Measurements from ENCODE around the gene NFIB. TPM values are rescaled to one million over a fixed set of nuclear protein-coding genes. Genes with fewer than 3 reads are reported as not detected.
A peak's percentile ranks its signal among the peaks of the same experiment; 100 is the strongest.

Gene NFIB
- polyA plus RNA-seq (2011; rRNA removed) = 21.7 and 27.1 TPM in 2 replicates
- 7.4 and 8.2 TPM in 2 replicates for polyA plus RNA-seq (2012; cell fraction: cytosol; rRNA removed)
- 7.4 and 11.4 TPM in 2 replicates for polyA plus RNA-seq (2012; cell fraction: nucleus; rRNA removed)
- 10.7 to 13.2 TPM (median 12.0 TPM) in 3 replicates for polyA plus RNA-seq (2017; fragmentation: RNase III; extraction: RNeasy Plus Mini Kit Qiagen cat#74134 plus additional on column Dnase treatment)
- polyA minus RNA-seq (2011; rRNA and poly(A)+ RNA removed) = 59.3 and 63.6 TPM in 2 replicates

DNA sequence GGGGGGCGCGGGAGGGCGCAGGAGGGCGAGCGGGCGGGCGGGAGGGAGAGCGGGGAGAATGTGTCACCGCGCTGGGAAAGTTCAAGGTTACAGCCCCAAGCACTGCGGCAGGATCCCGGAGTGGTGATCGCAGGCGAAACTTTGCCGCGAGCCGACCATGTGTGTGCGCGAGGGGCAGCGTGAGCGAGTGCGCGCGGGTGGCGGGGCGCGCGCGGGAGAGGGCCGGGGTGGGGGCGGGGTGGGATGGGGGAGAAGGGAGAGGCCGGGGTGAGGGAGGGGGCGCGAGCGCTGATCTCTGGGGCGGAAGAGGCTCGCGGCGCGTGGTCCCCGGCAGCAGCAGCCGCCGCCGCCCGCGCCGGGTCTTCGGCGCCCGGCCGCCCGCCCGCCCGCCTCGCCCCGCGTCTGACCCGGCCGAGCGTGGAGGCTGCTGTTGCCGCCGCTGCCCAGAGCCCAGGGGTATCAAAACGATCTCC lies at the start of gene NFIB:
NFIB (minus strand) TSS at position 191 of the 473 bp plus-strand sequence. CDS start 630 bp downstream, outside the sequence.
- ATAC-seq (peak; percentile 7 to 35), FAIRE-seq (no peak), DNase-seq (ENCODE audit: low read depth in 1 of 2, low spot score in 1 of 2) (peak; percentile 18 to 74)
- CTCF ChIA-PET = interaction anchor here (0.6 to 1.6 kb wide), 3 partner anchors 19 to 40 kb away, joined by 3 to 4 read pairs (median 3); no protein-coding TSS in a partner anchor
- H3K4me3 ChIP-seq = peak within 1 kb of the TSS; percentile 68
- TF ChIP-seq ZSCAN20 (CRISPR knock-in tag; IDR thresholded peaks at IDR 0.05) (no peak), MAX (IDR thresholded peaks at IDR 0.05) (peak; percentile 63), RNF2 (IDR thresholded peaks at IDR 0.05; ENCODE audit: borderline replicate concordance, low read depth) (no peak), RAD21 (conservative IDR thresholded peaks at IDR 0.05 in 1 of 2, IDR thresholded peaks at IDR 0.05 in 1 of 2) (peak in 1 of 2 experiments; percentile 7; a peak in 1 of 5 replicates), CHD4 (IDR thresholded peaks at IDR 0.05; ENCODE audit: borderline replicate concordance) (no peak), MAFK (IDR thresholded peaks at IDR 0.05; ENCODE audit: partially characterized antibody) (no peak), POLR2A (IDR thresholded peaks at IDR 0.05; ENCODE audit: low read length) (peak; percentile 57), JUN (IDR thresholded peaks at IDR 0.05) (peak in 1 of 2 experiments; percentile 69; a peak in 2 of 5 replicates)
- WGBS (ENCODE audit: missing lambda C conversion rate) = 0% methylated on average over 13 of the region's 63 CpGs
- H3K4me1 ChIP-seq = peaks cover 48% of the 10 kb centered on the region
- no peaks in the 10 kb centered on the region for H3K9me3 ChIP-seq
- H3K4me2 ChIP-seq = peak within 1 kb of the TSS; percentile 71
- POLR2A ChIA-PET = interaction anchor here (0.6 to 1.2 kb wide), 16 partner anchors 10 to 302 kb away, joined by 3 to 15 read pairs (median 4); no protein-coding TSS in a partner anchor
- H3K27ac ChIP-seq = peak within 1 kb of the TSS; percentile 94 to 99

DNA sequence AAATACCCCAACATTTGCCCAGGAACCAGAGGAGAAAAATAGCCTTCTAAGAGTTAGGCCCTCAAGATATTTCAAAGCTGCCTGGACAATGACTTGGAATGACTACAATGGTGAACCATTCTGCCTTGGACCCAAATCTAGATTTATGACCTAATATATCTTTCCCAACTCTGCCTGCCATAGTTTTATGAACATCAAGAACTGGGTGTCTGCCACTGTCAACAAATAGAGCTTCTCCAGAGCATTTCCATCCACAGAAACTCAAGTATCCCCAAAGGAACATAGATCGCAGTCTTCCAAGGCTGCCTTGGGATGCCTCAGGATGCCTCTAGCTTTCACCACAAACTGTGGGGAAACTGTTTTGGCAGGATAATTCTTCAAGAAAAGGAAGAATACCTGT lies 48.2 kb upstream of the NFIB start:
- POLR2A ChIA-PET = no interaction called here
- 94% methylated on average over 1 of the region's 1 CpG for WGBS (ENCODE audit: missing lambda C conversion rate)
- CTCF ChIA-PET = interaction anchor here (0.5 to 3.8 kb wide), 5 partner anchors 9 to 917 kb away, joined by 3 to 30 read pairs (median 6); no protein-coding TSS in a partner anchor

GRCh38 chr9:14361074-14361473 lies 47.1 kb upstream of the NFIB start:
- TF ChIP-seq CBX8 (IDR thresholded peaks at IDR 0.05) (no peak), ZNF302 (CRISPR knock-in tag; IDR thresholded peaks at IDR 0.05) (no peak), RCOR1 (IDR thresholded peaks at IDR 0.05; ENCODE audit: low read depth, low read length) (no peak), FOSL2 (IDR thresholded peaks at IDR 0.05) (no peak), FOSL2 (CRISPR knock-in tag; IDR thresholded peaks at IDR 0.05) (no peak)
- TF ChIP-seq, protein P1, sequence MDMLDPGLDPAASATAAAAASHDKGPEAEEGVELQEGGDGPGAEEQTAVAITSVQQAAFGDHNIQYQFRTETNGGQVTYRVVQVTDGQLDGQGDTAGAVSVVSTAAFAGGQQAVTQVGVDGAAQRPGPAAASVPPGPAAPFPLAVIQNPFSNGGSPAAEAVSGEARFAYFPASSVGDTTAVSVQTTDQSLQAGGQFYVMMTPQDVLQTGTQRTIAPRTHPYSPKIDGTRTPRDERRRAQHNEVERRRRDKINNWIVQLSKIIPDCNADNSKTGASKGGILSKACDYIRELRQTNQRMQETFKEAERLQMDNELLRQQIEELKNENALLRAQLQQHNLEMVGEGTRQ (IDR thresholded peaks at IDR 0.05) = no peak
- ChIA-PET POLR2A (interaction anchor here (0.6 kb wide), 2 partner anchors 11 to 167 kb away, joined by 3 to 4 read pairs; no protein-coding TSS in a partner anchor), CTCF (interaction anchor here (2.9 to 3.8 kb wide), 2 partner anchors 8 to 14 kb away, joined by 7 to 30 read pairs; no protein-coding TSS in a partner anchor)
- no peak for FAIRE-seq
- Histone ChIP-seq H3K4me1 (no peaks in the 10 kb centered on the region), H3K9me3 (no peaks in the 10 kb centered on the region), H3K4me3 (no peak overlapping the region), H3K27ac (no peak overlapping the region), H3K4me2 (no peak overlapping the region)
- ATAC-seq = no peak
- DNase-seq (ENCODE audit: low read depth in 1 of 2, low spot score in 1 of 2) = no peak

More for the DNA sequence above, 48.2 kb upstream of the NFIB start:
- Histone ChIP-seq H3K9me3 (no peaks in the 10 kb centered on the region), H3K4me3 (no peak overlapping the region), H3K4me2 (no peak overlapping the region), H3K4me1 (no peaks in the 10 kb centered on the region), H3K27ac (no peak overlapping the region)
- TF ChIP-seq CHD2 (IDR thresholded peaks at IDR 0.05; ENCODE audit: low read length, partially characterized antibody) (no peak), HES2 (IDR thresholded peaks at IDR 0.05) (no peak)
- DNase-seq (ENCODE audit: low read depth in 1 of 2, low spot score in 1 of 2) (no peak), FAIRE-seq (no peak), ATAC-seq (no peak)

- FAIRE-seq (no peak), ATAC-seq (no peak), DNase-seq (ENCODE audit: low read depth in 1 of 2, low spot score in 1 of 2) (no peak)
- H3K27ac ChIP-seq = no peak overlapping the region
- TF ChIP-seq ESRRA (IDR thresholded peaks at IDR 0.05; ENCODE audit: borderline replicate concordance, low read length) (no peak), RCOR1 (IDR thresholded peaks at IDR 0.05; ENCODE audit: low read depth, low read length) (no peak), HES2 (IDR thresholded peaks at IDR 0.05) (no peak), EP300 (IDR thresholded peaks at IDR 0.05) (no peak), RAD21 (conservative IDR thresholded peaks at IDR 0.05 in 1 of 2, IDR thresholded peaks at IDR 0.05 in 1 of 2) (no peak), HDAC2 (IDR thresholded peaks at IDR 0.05) (no peak), CHD4 (IDR thresholded peaks at IDR 0.05; ENCODE audit: borderline replicate concordance) (no peak), RNF2 (IDR thresholded peaks at IDR 0.05; ENCODE audit: borderline replicate concordance, low read depth) (no peak), HOXB5 (CRISPR knock-in tag; IDR thresholded peaks at IDR 0.05) (no peak), CHD2 (IDR thresholded peaks at IDR 0.05; ENCODE audit: low read length, partially characterized antibody) (no peak), TP53 (CRISPR knock-in tag; IDR thresholded peaks at IDR 0.05) (no peak), GATA3 (IDR thresholded peaks at IDR 0.05; ENCODE audit: borderline replicate concordance) (no peak), MAZ (IDR thresholded peaks at IDR 0.05; ENCODE audit: borderline replicate concordance, low read depth, low read length) (no peak), PBX3 (IDR thresholded peaks at IDR 0.05) (no peak)
- ChIA-PET CTCF (no interaction called here), POLR2A (no interaction called here)
- WGBS (ENCODE audit: missing lambda C conversion rate) = 45% methylated on average over 2 of the region's 2 CpGs
- no peaks in the 10 kb centered on the region for H3K9me3 ChIP-seq
- H3K4me2 ChIP-seq = no peak overlapping the region
- H3K4me3 ChIP-seq = no peak overlapping the region
- no peaks in the 10 kb centered on the region for H3K4me1 ChIP-seq
Observed at GRCh38 chr9:14358523-14358922, 44.6 kb upstream of the NFIB start.

Data from A549 (cell line).